ENCODE data around the gene HNRNPC. TPM values are rescaled to one million over a fixed set of nuclear protein-coding genes. Genes with fewer than 3 reads are reported as not detected.
A peak's percentile ranks its signal among the peaks of the same experiment; 100 is the strongest.
"Not testable (repeated sequence)": the region's sequence is repeated elsewhere in the genome, so short reads cannot be mapped to it uniquely, and the experiment has no call there.

The HNRNPC gene
- 402 TPM for total RNA-seq

- DNase-seq (ENCODE audit: low spot score) = peak; percentile 100
Observed at GRCh38 chr14:21269252-21270046, at the start of gene HNRNPC. HNRNPC (minus strand) TSS chr14:21269442; CDS start chr14:21234193, 35,249 bp downstream.

GRCh38 chr14:21317398-21317797 is 48.2 kb upstream of the HNRNPC start:
- no peak for DNase-seq (ENCODE audit: low spot score)

GRCh38 chr14:21313512-21313911 is 44.3 kb upstream of the HNRNPC start:
- no peak for DNase-seq (ENCODE audit: low spot score)

- DNase-seq (ENCODE audit: low spot score) = no peak
Observed at GRCh38 chr14:21311614-21312013, 42.4 kb upstream of the HNRNPC start.

- no peak for DNase-seq (ENCODE audit: low spot score)
Observed at GRCh38 chr14:21309956-21310355, 40.7 kb upstream of the HNRNPC start.

GRCh38 chr14:21309238-21309636 is 40.0 kb upstream of the HNRNPC start:
- no peak for DNase-seq (ENCODE audit: low spot score)

GRCh38 chr14:21308479-21309237 is 39.4 kb upstream of the HNRNPC start:
- DNase-seq (ENCODE audit: low spot score) = peak; percentile 85

- no peak for DNase-seq (ENCODE audit: low spot score)
Observed at GRCh38 chr14:21308132-21308478, 38.9 kb upstream of the HNRNPC start.

- no peak for DNase-seq (ENCODE audit: low spot score)
Observed at GRCh38 chr14:21307637-21308036, 38.4 kb upstream of the HNRNPC start.

- not testable (repeated sequence) for DNase-seq (ENCODE audit: low spot score)
Observed at GRCh38 chr14:21302836-21303140, 33.5 kb upstream of the HNRNPC start.

- DNase-seq (ENCODE audit: low spot score) = no peak
Observed at GRCh38 chr14:21302013-21302835, 33.0 kb upstream of the HNRNPC start.

- no peak for DNase-seq (ENCODE audit: low spot score)
Observed at GRCh38 chr14:21300892-21301291, 31.6 kb upstream of the HNRNPC start.

- DNase-seq (ENCODE audit: low spot score) = no peak
Observed at GRCh38 chr14:21299562-21300130, 30.4 kb upstream of the HNRNPC start.

GRCh38 chr14:21298358-21298757 is 29.1 kb upstream of the HNRNPC start:
- no peak for DNase-seq (ENCODE audit: low spot score)

- DNase-seq (ENCODE audit: low spot score) = not testable (repeated sequence)
Observed at GRCh38 chr14:21294026-21294425, 24.8 kb upstream of the HNRNPC start.

- DNase-seq (ENCODE audit: low spot score) = no peak
Observed at GRCh38 chr14:21287168-21287567, 17.9 kb upstream of the HNRNPC start.

GRCh38 chr14:21286516-21286915 is 17.3 kb upstream of the HNRNPC start:
- DNase-seq (ENCODE audit: low spot score) = not testable (repeated sequence)

- not testable (repeated sequence) for DNase-seq (ENCODE audit: low spot score)
Observed at GRCh38 chr14:21281917-21282316, 12.7 kb upstream of the HNRNPC start.

- DNase-seq (ENCODE audit: low spot score) = no peak
Observed at GRCh38 chr14:21279783-21280182, 10.5 kb upstream of the HNRNPC start, which contains the start of gene RPGRIP1. RPGRIP1 (plus strand) TSS chr14:21280083; CDS start chr14:21287977, 7,894 bp downstream.

- DNase-seq (ENCODE audit: low spot score) = no peak
Observed at GRCh38 chr14:21278632-21279031, 9.4 kb upstream of the HNRNPC start.

- no peak for DNase-seq (ENCODE audit: low spot score)
Observed at GRCh38 chr14:21275261-21275858, 6.1 kb upstream of the HNRNPC start.
